Keratinocyte (primary cell): ENCODE data around the gene SYNE2. TPM values are rescaled to one million over a fixed set of nuclear protein-coding genes. Genes with fewer than 3 reads are reported as not detected.

Experiments used
- DNase-seq: peaks from one replicate; pipeline ENCODE4 v3.0.0-alpha.2; 2011; ENCODE audit warnings: low read depth, missing footprints, low spot score
- FAIRE-seq: peaks from 2 replicates; lab custom pipeline; 2011; peaks lifted over from hg19 to GRCh38; lab: Jason Lieb, UNC
- H2AFZ ChIP-seq: 2 replicates; pipeline ENCODE4 v1.6.0; 2012; ENCODE audit warnings: low read length, control low read depth, inconsistent platforms; ENCODE audit not compliant: control insufficient read depth
- H3K27ac ChIP-seq: 2 replicates; pipeline ENCODE4 v1.5.1; 2011; ENCODE audit warnings: low read length; ENCODE audit not compliant: control insufficient read depth, insufficient read depth
- H3K27me3 ChIP-seq: 3 replicates; pipeline ENCODE4 v1.6.0; 2011; ENCODE audit warnings: low read length; ENCODE audit not compliant: control insufficient read depth, insufficient read depth; ENCODE audit errors: extremely low read depth
- H3K36me3 ChIP-seq, 2 experiments: 2 replicates in 1 of 2; 3 replicates in 1 of 2; pipeline ENCODE4 v1.5.1; 2011; ENCODE audit warnings: low read length in 2 of 2, mild to moderate bottlenecking in 1 of 2; ENCODE audit not compliant: control insufficient read depth in 2 of 2, insufficient read depth in 2 of 2; ENCODE audit errors: extremely low read depth in 1 of 2
- H3K4me1 ChIP-seq: 3 replicates; pipeline ENCODE4 v1.5.1; 2011; ENCODE audit warnings: low read length; ENCODE audit not compliant: control insufficient read depth, insufficient read depth; ENCODE audit errors: extremely low read depth
- H3K4me2 ChIP-seq: 3 replicates; pipeline ENCODE4 v1.6.0; 2011; ENCODE audit warnings: low read depth, low read length; ENCODE audit not compliant: control insufficient read depth, insufficient read depth; ENCODE audit errors: extremely low read depth
- H3K4me3 ChIP-seq, 3 experiments: fragments of 200-600 bp in 1 of 3; sonication (generic) in 1 of 3; 2 replicates in 2 of 3; 3 replicates in 1 of 3; pipeline ENCODE4 v1.5.1; 2011 to 2016; ENCODE audit warnings: low read length in 3 of 3, mild to moderate bottlenecking in 3 of 3, control low read depth in 2 of 3, inconsistent platforms in 1 of 3, low read depth in 1 of 3, mixed read lengths in 1 of 3, mixed run types in 1 of 3, moderate library complexity in 1 of 3; ENCODE audit not compliant: control insufficient read depth in 2 of 3, insufficient read depth in 2 of 3; ENCODE audit errors: extremely low read depth in 1 of 3
- H3K79me2 ChIP-seq: 2 replicates; pipeline ENCODE4 v1.6.0; 2012; ENCODE audit warnings: low read length; ENCODE audit not compliant: control insufficient read depth, insufficient read depth
- H3K9ac ChIP-seq: 3 replicates; pipeline ENCODE4 v1.6.0; 2011; ENCODE audit warnings: low read length; ENCODE audit not compliant: control insufficient read depth, insufficient read depth; ENCODE audit errors: extremely low read depth
- H3K9me1 ChIP-seq: 3 replicates; pipeline ENCODE4 v1.6.0; 2011; ENCODE audit warnings: low read length; ENCODE audit not compliant: control insufficient read depth, insufficient read depth; ENCODE audit errors: extremely low read depth
- H3K9me3 ChIP-seq: 2 replicates; pipeline ENCODE4 v1.5.1; 2012; ENCODE audit warnings: low read depth, low read length; ENCODE audit not compliant: control insufficient read depth
- H4K20me1 ChIP-seq: 3 replicates; pipeline ENCODE4 v1.6.0; 2011; ENCODE audit warnings: low read length; ENCODE audit not compliant: control insufficient read depth, insufficient read depth; ENCODE audit errors: extremely low read depth
- CTCF ChIP-seq, 3 experiments: IDR thresholded peaks in 1 of 3; conservative IDR thresholded peaks in 1 of 3; optimal IDR thresholded peaks in 1 of 3; 2 replicates in 2 of 3; 3 replicates in 1 of 3; pipeline versions ENCODE3 to v1.5.1; 2011; ENCODE audit warnings: low read length in 3 of 3, mild to moderate bottlenecking in 3 of 3, moderate library complexity in 2 of 3, control low read depth in 1 of 3, inconsistent platforms in 1 of 3; ENCODE audit not compliant: insufficient read depth in 2 of 3; ENCODE audit errors: extremely low read depth in 1 of 3
- EZH2 ChIP-seq: IDR thresholded peaks from one replicate; pipeline ENCODE4 v1.6.1; 2012; ENCODE audit warnings: inconsistent platforms, mild to moderate bottlenecking, low read length, moderate library complexity
- dilution Hi-C: fragments of 300-500 bp; cut with MboI; formaldehyde crosslinking; loops from one replicate; pipeline ENCODE4 v1.7.0; 2020; ENCODE audit warnings: low sequenced_read_pairs; ENCODE audit not compliant: extremely low pct_ligation_motif_present
- polyA plus RNA-seq, 5 experiments: library from polyadenylated mRNA; depleted of rRNA in 3 of 5; stranded (reverse) in 3 of 5; stranded (forward) in 1 of 5; unstranded in 1 of 5; fragments of >200 nt; gene quantifications; 1 replicate in 1 of 5; 2 replicates in 3 of 5; 3 replicates in 1 of 5; pipeline versions ENCODE4 v1.2.1 to v1.2.3, GENCODE V29; 2011 to 2012; ENCODE audit warnings: missing spikeins in 2 of 5, low read depth in 1 of 5, low replicate concordance in 1 of 5

Gene SYNE2
- polyA plus RNA-seq, 1 donor (not counting 4 experiments of a cell fraction or from before 2014, with no cell fraction given) = 9.9 TPM

GRCh38 chr14:64238049-64238448 is 385.2 kb downstream of the SYNE2 start:
- H3K9me3 ChIP-seq = no peaks in the 10 kb centered on the region
- no peak overlapping the region for H3K4me2 ChIP-seq
- H3K4me3 ChIP-seq = no peak overlapping the region
- peaks cover 4% of the 10 kb centered on the region for H3K4me1 ChIP-seq
- H3K79me2 ChIP-seq = no peaks in the 10 kb centered on the region
- no peak overlapping the region for H3K27ac ChIP-seq
- FAIRE-seq (no peak), DNase-seq (no peak)
- no peak for TF ChIP-seq EZH2
- TF ChIP-seq CTCF (optimal IDR thresholded peaks at IDR 0.05 in 1 of 3, IDR thresholded peaks at IDR 0.05 in 1 of 3, conservative IDR thresholded peaks at IDR 0.05 in 1 of 3; ENCODE audit: extremely low read depth in 1 of 3, insufficient read depth in 2 of 3, low read length in 3 of 3) = no peak
- H3K36me3 ChIP-seq = no peaks in the 10 kb centered on the region
- H3K9ac ChIP-seq = no peak overlapping the region
- H3K27me3 ChIP-seq = peaks cover 3% of the 10 kb centered on the region
- H4K20me1 ChIP-seq = no peaks in the 10 kb centered on the region
- dilution Hi-C loops = no loop called here
- H3K9me1 ChIP-seq = no peaks in the 10 kb centered on the region
- H2AFZ ChIP-seq = no peak overlapping the region

DNA sequence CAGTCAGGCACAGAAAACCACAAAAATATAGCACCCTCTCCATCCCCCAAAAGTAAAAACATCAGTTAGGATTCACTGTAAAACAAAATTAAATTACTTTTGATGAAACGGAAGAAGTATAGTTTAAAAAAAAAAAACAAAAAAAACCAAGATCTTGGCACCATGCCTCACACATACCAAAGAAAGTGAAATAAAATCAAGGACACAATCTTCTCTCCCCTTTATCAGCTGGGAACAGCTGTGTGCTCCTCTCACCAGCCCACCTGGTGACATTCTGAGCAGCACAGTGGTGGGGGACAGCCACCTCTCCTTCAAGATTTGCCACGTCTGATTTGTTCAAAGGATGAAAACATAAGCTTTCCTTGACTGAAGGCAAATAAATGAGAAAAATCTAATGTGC is 385.8 kb downstream of the SYNE2 start:
- Histone ChIP-seq H2AFZ (no peak overlapping the region), H3K9ac (no peak overlapping the region), H3K9me3 (no peaks in the 10 kb centered on the region), H3K4me3 (no peak overlapping the region), H3K4me2 (no peak overlapping the region), H3K36me3 (no peaks in the 10 kb centered on the region), H3K27ac (no peak overlapping the region), H3K79me2 (no peaks in the 10 kb centered on the region), H3K27me3 (peaks cover 3% of the 10 kb centered on the region), H3K4me1 (peaks cover 4% of the 10 kb centered on the region), H4K20me1 (no peaks in the 10 kb centered on the region), H3K9me1 (no peaks in the 10 kb centered on the region)
- DNase-seq = no peak
- FAIRE-seq = no peak
- TF ChIP-seq EZH2 = no peak
- no peak for TF ChIP-seq CTCF (optimal IDR thresholded peaks at IDR 0.05 in 1 of 3, IDR thresholded peaks at IDR 0.05 in 1 of 3, conservative IDR thresholded peaks at IDR 0.05 in 1 of 3; ENCODE audit: extremely low read depth in 1 of 3, insufficient read depth in 2 of 3, low read length in 3 of 3)
- dilution Hi-C loops = no loop called here
